Measurements from ENCODE around the gene EIF4G3. TPM values are rescaled to one million over a fixed set of nuclear protein-coding genes. Genes with fewer than 3 reads are reported as not detected.

The EIF4G3 gene
- total and polyA plus RNA-seq, 2 of the 8 experiments (the other 6 are each of a cell fraction or from before 2014, with no cell fraction given), result 47.5 to 66.6 TPM

DNA sequence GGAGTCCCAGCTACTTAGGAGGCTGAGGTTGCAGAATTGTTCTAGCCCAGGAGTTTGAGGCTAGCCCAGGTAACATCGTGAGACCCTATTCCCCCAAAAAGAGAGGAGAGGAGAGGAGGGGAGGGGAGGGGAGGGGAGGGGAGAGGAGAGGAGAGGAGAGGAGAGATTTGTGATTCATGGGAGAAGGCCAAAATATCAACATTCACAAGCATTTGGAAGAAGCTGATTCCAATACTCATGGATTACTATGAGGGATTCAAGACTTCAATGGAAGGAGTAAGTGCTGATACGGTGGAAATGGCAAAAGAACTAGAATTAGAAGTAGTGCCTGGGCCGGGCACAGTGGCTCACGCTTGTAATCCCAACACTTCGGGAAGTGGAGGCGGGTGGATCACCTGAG lies 187.8 kb downstream of the EIF4G3 start:
- Histone ChIP-seq H3K79me1 (ENCODE audit: low read depth, low read length) (no peaks in the 10 kb centered on the region), H3K9me3 (ENCODE audit: insufficient read depth in 2 of 2, low read depth in 1 of 2, low read length in 1 of 2) (no peaks in the 10 kb centered on the region), H2BK20ac (ENCODE audit: low read length) (no peak overlapping the region), H2BK120ac (replicated peaks; ENCODE audit: low read depth, low read length) (no peak overlapping the region), H2BK15ac (ENCODE audit: low read length) (no peak overlapping the region), H3K18ac (ENCODE audit: extremely low read depth, low read length) (no peak overlapping the region), H3K56ac (replicated peaks; ENCODE audit: insufficient read length, low read depth, low read length) (no peak overlapping the region), H3K4me2 (ENCODE audit: insufficient read depth in 1 of 2, low read depth in 2 of 2, low read length in 2 of 2) (no peak overlapping the region), H2BK12ac (ENCODE audit: low read depth, low read length) (no peak overlapping the region), H3K23ac (ENCODE audit: insufficient read length) (no peak overlapping the region), H2AFZ (ENCODE audit: low read length) (no peak overlapping the region), H3K36me3 (ENCODE audit: control insufficient read depth in 2 of 4, insufficient read depth in 4 of 4, low read length in 3 of 4) (no peaks in the 10 kb centered on the region), H4K91ac (replicated peaks; ENCODE audit: insufficient read length, low read length) (no peak overlapping the region), H3K4me1 (replicated peaks in 1 of 4; ENCODE audit: control insufficient read depth in 3 of 4, insufficient read depth in 4 of 4, low read length in 3 of 4) (peaks cover 0 to under 1% (median 0%) of the 10 kb centered on the region in 4 experiments; a peak in 1 of 7 replicates), H3K14ac (ENCODE audit: insufficient read length) (no peak overlapping the region), H4K5ac (ENCODE audit: insufficient read length, low read depth, low read length) (no peak overlapping the region), H3K9ac (replicated peaks in 1 of 4; ENCODE audit: extremely low read depth in 1 of 4, low read depth in 3 of 4, low read length in 3 of 4) (no peak overlapping the region), H3K27me3 (replicated peaks in 1 of 4; ENCODE audit: control insufficient read depth in 3 of 4, extremely low read depth in 1 of 4, insufficient read depth in 3 of 4, low read length in 3 of 4) (no peaks in the 10 kb centered on the region), H3K23me2 (ENCODE audit: low read depth, low read length) (no peaks in the 10 kb centered on the region), H3K79me2 (ENCODE audit: control insufficient read depth in 1 of 2, insufficient read depth in 2 of 2, low read length in 2 of 2) (peaks cover 0 to 8% of the 10 kb centered on the region in 2 experiments; a peak in 2 of 4 replicates), H3K4me3 (ENCODE audit: extremely low read depth in 1 of 4, insufficient read depth in 2 of 4, low read depth in 3 of 4, low read length in 4 of 4) (no peak overlapping the region), H2BK5ac (ENCODE audit: low read depth, low read length) (no peak overlapping the region), H4K8ac (ENCODE audit: extremely low read depth, insufficient read depth, low read length) (no peak overlapping the region), H3K4ac (replicated peaks; ENCODE audit: insufficient read length, low read depth, low read length) (no peak overlapping the region), H3K27ac (ENCODE audit: low read depth, low read length) (no peak overlapping the region), H4K20me1 (replicated peaks in 1 of 2; ENCODE audit: control insufficient read depth in 1 of 2, insufficient read depth in 2 of 2, low read length in 2 of 2) (no peaks in the 10 kb centered on the region), H2AK5ac (ENCODE audit: low read depth, low read length) (no peak overlapping the region)
- no peak for TF ChIP-seq SP1 (IDR thresholded peaks at IDR 0.05; ENCODE audit: low read depth, low read length)
- 93% methylated on average over 6 of the region's 6 CpGs; no CpG with 5 or more reads in 1 of the 2 experiments for WGBS, 2 experiments (ENCODE audit: extremely low coverage in 1 of 2, insufficient coverage in 1 of 2, insufficient read length in 1 of 2, insufficient replicate concordance in 2 of 2, low coverage in 1 of 2, low lambda C conversion rate in 2 of 2, missing lambda C conversion rate in 1 of 2)
- ChIA-PET POLR2A (ENCODE audit: partially characterized antibody) (no interaction called here), CTCF (ENCODE audit: partially characterized antibody) (interaction anchor here (0.6 to 2.3 kb wide), 7 partner anchors 9 to 281 kb away, joined by 3 to 12 read pairs (median 3); no protein-coding TSS in a partner anchor)
- no peak for FAIRE-seq
- DNase-seq (ENCODE audit: low read depth in 1 of 2, low spot score in 2 of 2), result no peak
